GM15510 (cell line): ENCODE results near the gene ZFYVE19.

Experiments
- POLR2A ChIP-seq: IDR thresholded peaks from 3 replicates; pipeline ENCODE4 v1.6.1; 2011; ENCODE audit warnings: borderline replicate concordance; ENCODE audit not compliant: insufficient read length; ENCODE audit errors: extremely low read depth

The ZFYVE19 gene

GRCh38 chr15:40807028-40807887 lies at the start of gene ZFYVE19, which contains the start of gene DNAJC17:
ZFYVE19 (plus strand) TSS chr15:40807089; CDS start chr15:40807590, 501 bp downstream.
DNAJC17 (minus strand) TSS chr15:40807473; CDS start chr15:40807446, 27 bp downstream.
- peak; percentile 86 for TF ChIP-seq POLR2A

- TF ChIP-seq POLR2A: no peak
These were observed 46.9 kb upstream of the ZFYVE19 start for GRCh38 chr15:40759961-40760360.

GRCh38 chr15:40762919-40763800 lies 43.7 kb upstream of the ZFYVE19 start:
- TF ChIP-seq POLR2A: no peak

GRCh38 chr15:40763801-40764628 lies 42.9 kb upstream of the ZFYVE19 start, which contains the start of gene GCHFR:
GCHFR (plus strand) TSS chr15:40764068; CDS start chr15:40764181, 113 bp downstream.
- TF ChIP-seq POLR2A: peak; percentile 47

GRCh38 chr15:40764629-40765103 lies 42.2 kb upstream of the ZFYVE19 start:
- TF ChIP-seq POLR2A: no peak

- TF ChIP-seq POLR2A: no peak
These were observed 40.6 kb upstream of the ZFYVE19 start for GRCh38 chr15:40766194-40766815.

- no peak for TF ChIP-seq POLR2A
These were observed 39.7 kb upstream of the ZFYVE19 start for GRCh38 chr15:40766906-40767837.

GRCh38 chr15:40767838-40768500 lies 38.9 kb upstream of the ZFYVE19 start:
- no peak for TF ChIP-seq POLR2A

- no peak for TF ChIP-seq POLR2A
These were observed 38.2 kb upstream of the ZFYVE19 start for GRCh38 chr15:40768521-40769273.

- TF ChIP-seq POLR2A: peak; percentile 20
These were observed 37.4 kb upstream of the ZFYVE19 start, which contains the start of gene C15orf62 for GRCh38 chr15:40769274-40770146. C15orf62 (plus strand) TSS chr15:40769980; CDS start chr15:40770496, 516 bp downstream.
